ENCODE data around the gene DKK3.

The DKK3 gene

DNA sequence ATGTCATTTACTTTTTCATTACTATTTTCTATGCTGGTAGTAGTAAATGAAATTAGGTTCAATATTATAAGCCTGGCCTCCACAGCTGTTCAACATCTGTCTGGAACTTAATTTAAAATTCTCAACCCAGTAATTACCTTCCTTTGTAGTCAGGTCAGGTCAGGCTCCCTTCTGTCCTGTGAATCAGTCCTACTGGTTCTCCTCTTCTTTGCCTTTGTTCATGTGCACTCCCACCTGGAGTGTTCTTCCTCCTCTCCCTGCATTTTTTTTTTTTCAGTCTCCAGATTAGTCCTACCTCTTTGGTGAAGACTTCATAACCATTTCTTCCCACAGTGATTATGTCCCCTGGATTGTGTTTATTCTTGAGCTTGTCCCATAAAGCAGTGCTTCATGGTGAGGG, 67.9 kb downstream of the DKK3 start:
- H3K36me3 ChIP-seq (ENCODE audit: control insufficient read depth, insufficient read depth, low read length): no peaks in the 10 kb centered on the region
- H3K4me1 ChIP-seq (ENCODE audit: control insufficient read depth, insufficient read depth, low read length): no peaks in the 10 kb centered on the region
- no peak overlapping the region for H3K4me3 ChIP-seq (ENCODE audit: low read depth, low read length)
- no peaks in the 10 kb centered on the region for H3K27me3 ChIP-seq (ENCODE audit: control insufficient read depth, insufficient read depth, low read length)
- no peaks in the 10 kb centered on the region for H3K9me3 ChIP-seq (ENCODE audit: control insufficient read depth, insufficient read depth, low read length)
- no peak overlapping the region for H3K9ac ChIP-seq (ENCODE audit: low read depth, low read length)

DNA sequence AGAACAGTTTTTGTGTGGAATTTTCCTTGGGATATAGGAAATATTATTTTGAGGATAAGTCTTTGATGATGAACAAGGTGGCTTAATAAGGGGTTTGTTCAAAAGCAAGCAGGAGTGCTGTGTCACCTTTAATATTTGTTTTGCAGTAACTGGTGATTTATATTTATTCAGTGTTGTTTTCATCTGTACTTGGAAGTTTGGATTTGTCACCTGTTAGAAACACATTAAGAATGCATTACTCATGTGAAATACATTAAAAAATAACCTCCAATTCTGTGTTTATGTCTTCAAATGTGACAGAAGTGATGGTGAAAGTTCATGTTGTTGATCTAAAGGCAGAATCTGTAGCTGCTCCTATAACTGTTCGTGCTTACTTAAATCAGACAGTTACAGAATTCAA, 70.5 kb downstream of the DKK3 start:
- H3K36me3 ChIP-seq (ENCODE audit: control insufficient read depth, insufficient read depth, low read length): no peaks in the 10 kb centered on the region
- H3K27me3 ChIP-seq (ENCODE audit: control insufficient read depth, insufficient read depth, low read length): no peaks in the 10 kb centered on the region
- H3K4me3 ChIP-seq (ENCODE audit: low read depth, low read length): no peak overlapping the region
- H3K9me3 ChIP-seq (ENCODE audit: control insufficient read depth, insufficient read depth, low read length): no peaks in the 10 kb centered on the region
- no peak overlapping the region for H3K9ac ChIP-seq (ENCODE audit: low read depth, low read length)
- H3K4me1 ChIP-seq (ENCODE audit: control insufficient read depth, insufficient read depth, low read length): no peaks in the 10 kb centered on the region

DNA sequence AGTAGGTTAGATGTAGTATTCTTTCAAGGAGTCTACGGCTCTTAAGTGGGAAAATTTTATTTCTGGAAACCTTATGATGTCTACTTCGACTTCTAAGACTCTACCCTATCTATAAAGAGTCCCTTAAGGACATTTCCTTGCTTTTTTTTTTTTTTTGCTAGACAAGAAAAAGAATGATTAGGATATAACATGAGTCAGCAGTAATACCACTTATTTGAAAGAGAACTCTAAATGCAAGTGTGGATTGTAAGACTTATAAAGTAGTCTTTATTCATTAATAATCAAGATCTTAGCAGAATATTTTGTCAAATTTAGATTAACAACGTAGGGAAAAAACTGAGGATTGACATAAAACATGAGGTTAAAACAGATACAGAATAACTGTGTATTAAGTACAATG, 71.0 kb downstream of the DKK3 start:
- Histone ChIP-seq H3K9ac (ENCODE audit: low read depth, low read length) (no peak overlapping the region), H3K4me1 (ENCODE audit: control insufficient read depth, insufficient read depth, low read length) (no peaks in the 10 kb centered on the region), H3K4me3 (ENCODE audit: low read depth, low read length) (no peak overlapping the region), H3K9me3 (ENCODE audit: control insufficient read depth, insufficient read depth, low read length) (no peaks in the 10 kb centered on the region), H3K27me3 (ENCODE audit: control insufficient read depth, insufficient read depth, low read length) (no peaks in the 10 kb centered on the region), H3K36me3 (ENCODE audit: control insufficient read depth, insufficient read depth, low read length) (no peaks in the 10 kb centered on the region)

DNA sequence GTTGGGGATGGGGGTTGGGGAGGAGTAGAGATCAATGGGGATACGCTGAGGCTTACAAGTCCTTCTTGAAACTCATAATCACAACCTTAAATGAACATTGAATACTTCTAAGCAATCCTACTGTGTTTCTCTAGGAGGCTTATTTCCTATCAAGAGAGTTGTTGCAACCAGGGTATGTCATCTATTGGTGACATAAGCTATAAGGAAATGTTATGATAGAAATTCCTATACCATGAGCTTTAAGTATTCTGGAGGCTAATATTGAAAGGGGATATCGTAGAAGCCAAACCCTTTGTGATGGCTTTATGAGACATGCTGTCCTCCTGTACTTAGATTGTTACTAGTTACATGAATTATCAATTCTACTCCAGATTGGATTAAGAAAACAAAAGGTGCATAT, 72.9 kb downstream of the DKK3 start:
- H3K9me3 ChIP-seq (ENCODE audit: control insufficient read depth, insufficient read depth, low read length): no peaks in the 10 kb centered on the region

DNA sequence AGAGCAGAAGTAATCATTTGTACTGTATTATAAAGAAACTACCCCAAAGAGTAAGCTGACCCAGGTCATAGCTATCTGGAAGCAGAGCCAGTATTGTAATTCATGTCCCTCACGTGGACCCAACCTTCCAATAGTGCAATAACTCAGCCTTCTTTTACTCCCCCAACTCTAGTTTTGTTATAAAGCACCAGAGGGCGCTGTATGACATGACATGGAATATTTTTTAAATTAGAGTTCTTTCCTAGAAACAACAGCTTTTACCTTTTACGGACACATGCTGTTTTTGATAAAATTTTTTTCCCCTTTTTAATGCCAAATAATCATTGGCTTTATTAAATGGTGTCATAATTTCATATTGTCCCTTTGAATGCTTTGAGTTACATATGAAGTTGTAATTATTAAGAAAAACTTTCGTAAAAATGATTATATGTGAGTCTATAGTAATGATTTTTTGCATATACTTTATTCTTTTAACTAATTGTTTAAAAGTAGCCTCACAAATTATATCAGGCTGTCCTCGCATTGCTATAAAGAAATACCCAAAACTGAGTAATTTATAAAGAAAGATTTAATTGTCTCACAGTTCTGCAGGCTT, 76.9 kb downstream of the DKK3 start:
- Histone ChIP-seq H3K9ac (ENCODE audit: low read depth, low read length) (no peak overlapping the region), H3K4me3 (ENCODE audit: low read depth, low read length) (no peak overlapping the region), H3K27me3 (ENCODE audit: control insufficient read depth, insufficient read depth, low read length) (no peaks in the 10 kb centered on the region), H3K9me3 (ENCODE audit: control insufficient read depth, insufficient read depth, low read length) (no peaks in the 10 kb centered on the region), H3K4me1 (ENCODE audit: control insufficient read depth, insufficient read depth, low read length) (no peaks in the 10 kb centered on the region), H3K36me3 (ENCODE audit: control insufficient read depth, insufficient read depth, low read length) (no peaks in the 10 kb centered on the region)

More for the DNA sequence above, 72.9 kb downstream of the DKK3 start:
- Histone ChIP-seq H3K27me3 (ENCODE audit: control insufficient read depth, insufficient read depth, low read length) (no peaks in the 10 kb centered on the region), H3K9ac (ENCODE audit: low read depth, low read length) (no peak overlapping the region), H3K4me1 (ENCODE audit: control insufficient read depth, insufficient read depth, low read length) (no peaks in the 10 kb centered on the region), H3K4me3 (ENCODE audit: low read depth, low read length) (no peak overlapping the region), H3K36me3 (ENCODE audit: control insufficient read depth, insufficient read depth, low read length) (no peaks in the 10 kb centered on the region)

DNA sequence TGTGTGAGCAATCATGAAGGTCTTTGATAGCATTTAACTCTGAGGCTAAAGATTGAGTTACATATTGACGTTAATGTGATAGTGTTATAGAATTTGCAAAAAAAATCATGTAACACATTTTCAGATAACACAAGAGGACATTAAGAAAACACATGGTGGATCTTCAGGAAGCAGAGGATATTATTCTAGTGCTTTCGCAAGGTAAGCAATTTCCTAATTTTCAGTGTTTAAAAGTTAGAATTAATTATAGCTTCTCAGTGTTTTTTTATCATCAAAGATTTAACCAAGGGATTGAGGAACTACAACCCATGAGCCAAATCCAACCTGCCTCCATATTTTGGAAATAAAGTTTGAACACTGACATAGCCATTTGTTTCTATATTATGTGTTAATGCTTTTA, 78.5 kb downstream of the DKK3 start:
- Histone ChIP-seq H3K4me3 (ENCODE audit: low read depth, low read length) (no peak overlapping the region), H3K9me3 (ENCODE audit: control insufficient read depth, insufficient read depth, low read length) (no peaks in the 10 kb centered on the region), H3K27me3 (ENCODE audit: control insufficient read depth, insufficient read depth, low read length) (no peaks in the 10 kb centered on the region), H3K9ac (ENCODE audit: low read depth, low read length) (no peak overlapping the region), H3K4me1 (ENCODE audit: control insufficient read depth, insufficient read depth, low read length) (no peaks in the 10 kb centered on the region), H3K36me3 (ENCODE audit: control insufficient read depth, insufficient read depth, low read length) (no peaks in the 10 kb centered on the region)

DNA sequence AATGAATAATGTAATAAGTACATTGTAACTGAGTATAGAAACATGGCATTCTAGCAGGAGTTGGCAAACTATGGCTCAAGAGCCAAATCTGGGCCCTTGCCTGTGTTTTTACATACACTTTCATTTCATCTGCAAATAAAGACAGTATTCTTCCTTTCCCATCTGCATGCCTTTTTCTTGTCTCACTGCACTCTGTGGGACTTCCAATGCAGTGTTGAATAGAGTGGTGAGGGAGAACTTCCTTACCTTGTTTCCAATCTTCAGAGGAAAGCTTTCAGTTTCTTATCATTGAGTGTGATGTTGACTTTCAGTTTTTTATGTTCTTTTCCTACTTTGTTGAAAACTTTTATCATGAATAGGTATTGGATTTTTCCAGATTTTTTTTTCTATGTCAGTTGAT, 84.6 kb downstream of the DKK3 start:
- Histone ChIP-seq H3K4me3 (ENCODE audit: low read depth, low read length) (no peak overlapping the region), H3K36me3 (ENCODE audit: control insufficient read depth, insufficient read depth, low read length) (no peaks in the 10 kb centered on the region)

DNA sequence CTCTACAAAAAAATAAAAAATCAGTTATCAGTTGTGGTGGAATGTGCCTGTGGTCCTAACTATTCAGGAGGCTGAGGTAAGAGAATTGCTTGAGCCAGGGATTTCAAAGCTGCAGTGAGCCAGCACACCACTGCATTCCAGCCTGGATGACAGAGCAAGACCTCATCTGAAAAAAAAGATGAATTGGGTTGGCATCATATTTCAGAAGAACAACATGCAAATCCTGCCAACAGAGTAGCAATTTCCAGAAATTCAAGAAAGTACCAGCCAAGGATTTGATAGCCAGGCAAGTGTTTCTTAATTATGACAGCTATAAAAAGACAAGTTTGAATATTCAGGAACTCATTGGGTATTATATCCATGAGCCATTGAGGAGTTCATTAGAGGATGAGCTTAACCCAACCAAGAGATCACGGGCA, 91.4 kb downstream of the DKK3 start:
- no peaks in the 10 kb centered on the region for H3K27me3 ChIP-seq (ENCODE audit: control insufficient read depth, insufficient read depth, low read length)
- H3K36me3 ChIP-seq (ENCODE audit: control insufficient read depth, insufficient read depth, low read length): no peaks in the 10 kb centered on the region
- no peaks in the 10 kb centered on the region for H3K4me1 ChIP-seq (ENCODE audit: control insufficient read depth, insufficient read depth, low read length)
- no peaks in the 10 kb centered on the region for H3K9me3 ChIP-seq (ENCODE audit: control insufficient read depth, insufficient read depth, low read length)
- no peak overlapping the region for H3K9ac ChIP-seq (ENCODE audit: low read depth, low read length)
- no peak overlapping the region for H3K4me3 ChIP-seq (ENCODE audit: low read depth, low read length)

More for the DNA sequence above, 84.6 kb downstream of the DKK3 start:
- no peak overlapping the region for H3K9ac ChIP-seq (ENCODE audit: low read depth, low read length)
- no peaks in the 10 kb centered on the region for H3K27me3 ChIP-seq (ENCODE audit: control insufficient read depth, insufficient read depth, low read length)
- H3K9me3 ChIP-seq (ENCODE audit: control insufficient read depth, insufficient read depth, low read length): no peaks in the 10 kb centered on the region
- no peaks in the 10 kb centered on the region for H3K4me1 ChIP-seq (ENCODE audit: control insufficient read depth, insufficient read depth, low read length)

DNA sequence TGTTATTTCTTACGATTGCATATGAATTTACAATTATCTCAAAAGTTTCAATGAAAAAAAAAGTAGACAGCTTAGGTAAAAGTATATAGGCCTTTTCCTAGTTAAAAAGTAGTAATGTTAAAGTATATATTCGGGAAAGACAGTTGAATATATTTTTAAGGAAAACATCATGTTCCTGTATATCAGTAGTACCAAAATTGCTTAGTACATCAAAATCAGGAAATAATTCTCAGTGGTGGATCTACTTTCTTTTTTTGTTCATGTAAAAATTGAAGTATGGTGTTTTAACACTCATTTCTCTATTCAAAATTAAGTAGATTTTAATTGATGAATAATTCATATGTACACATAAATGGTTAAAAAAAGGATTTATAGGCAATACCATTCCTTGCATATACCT, 92.8 kb downstream of the DKK3 start:
- Histone ChIP-seq H3K27me3 (ENCODE audit: control insufficient read depth, insufficient read depth, low read length) (no peaks in the 10 kb centered on the region), H3K36me3 (ENCODE audit: control insufficient read depth, insufficient read depth, low read length) (no peaks in the 10 kb centered on the region), H3K4me1 (ENCODE audit: control insufficient read depth, insufficient read depth, low read length) (no peaks in the 10 kb centered on the region), H3K9ac (ENCODE audit: low read depth, low read length) (no peak overlapping the region), H3K9me3 (ENCODE audit: control insufficient read depth, insufficient read depth, low read length) (no peaks in the 10 kb centered on the region), H3K4me3 (ENCODE audit: low read depth, low read length) (no peak overlapping the region)

DNA sequence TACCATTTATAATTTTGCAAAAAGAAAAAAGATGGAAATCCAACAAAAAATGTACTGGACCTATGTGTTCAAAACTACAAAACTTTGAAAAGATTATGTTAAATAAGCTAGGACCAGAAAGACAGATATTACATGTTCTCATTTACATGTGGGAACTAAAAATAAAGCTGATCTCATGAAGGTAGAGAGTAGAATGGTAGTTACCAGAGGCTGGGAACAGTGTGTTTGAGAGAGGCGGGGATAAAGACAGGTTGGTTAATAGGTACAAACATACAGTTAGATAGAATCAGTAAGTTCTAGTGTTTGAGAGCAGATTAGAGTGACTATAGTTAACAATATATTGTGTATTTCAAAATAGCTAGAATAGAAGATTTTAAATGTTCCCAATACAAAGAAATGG, 95.0 kb downstream of the DKK3 start:
- H3K9me3 ChIP-seq (ENCODE audit: control insufficient read depth, insufficient read depth, low read length): no peaks in the 10 kb centered on the region
- no peaks in the 10 kb centered on the region for H3K4me1 ChIP-seq (ENCODE audit: control insufficient read depth, insufficient read depth, low read length)
- H3K9ac ChIP-seq (ENCODE audit: low read depth, low read length): no peak overlapping the region
- H3K36me3 ChIP-seq (ENCODE audit: control insufficient read depth, insufficient read depth, low read length): no peaks in the 10 kb centered on the region
- no peaks in the 10 kb centered on the region for H3K27me3 ChIP-seq (ENCODE audit: control insufficient read depth, insufficient read depth, low read length)
- no peak overlapping the region for H3K4me3 ChIP-seq (ENCODE audit: low read depth, low read length)

All from iPS-15b (cell line).